Loucy (cell line): Measurements from ENCODE around the gene RAB15.

Source experiments
- H2AFZ ChIP-seq: fragments of 200-600 bp; sonication (generic); 2 replicates; pipeline ENCODE4 v1.6.0; 2016; ENCODE audit warnings: antibody characterized with exemption, mild to moderate bottlenecking, low read length, moderate library complexity
- H3F3A ChIP-seq: fragments of 200-600 bp; 2 replicates; pipeline ENCODE4 v1.6.0; 2016; ENCODE audit warnings: antibody characterized with exemption, low read depth, mild to moderate bottlenecking
- H3K27me3 ChIP-seq: fragments of 200-600 bp; sonication (generic); 2 replicates; pipeline ENCODE4 v1.6.1; 2014; ENCODE audit warnings: low read length, mild to moderate bottlenecking; ENCODE audit not compliant: insufficient read depth, poor library complexity, severe bottlenecking
- H3K36me3 ChIP-seq: fragments of 200-600 bp; sonication (generic); 2 replicates; pipeline ENCODE4 v1.6.1; 2016; ENCODE audit warnings: low read length; ENCODE audit not compliant: insufficient read depth
- H3K4me1 ChIP-seq: fragments of 200-600 bp; sonication (generic); 2 replicates; pipeline ENCODE4 v1.5.1; 2014; ENCODE audit warnings: low read length, mild to moderate bottlenecking; ENCODE audit not compliant: insufficient read depth, poor library complexity, severe bottlenecking
- H3K4me2 ChIP-seq: fragments of 200-600 bp; sonication (generic); 2 replicates; pipeline ENCODE4 v1.6.0; 2014; ENCODE audit warnings: antibody characterized with exemption, low read length, low read depth, mild to moderate bottlenecking; ENCODE audit not compliant: poor library complexity, severe bottlenecking
- H3K4me3 ChIP-seq: fragments of 200-600 bp; sonication (generic); 2 replicates; pipeline ENCODE4 v1.5.1; 2014; ENCODE audit warnings: low read length, mild to moderate bottlenecking, mixed read lengths; ENCODE audit not compliant: poor library complexity, severe bottlenecking
- H3K79me2 ChIP-seq: fragments of 200-600 bp; sonication (generic); 2 replicates; pipeline ENCODE4 v1.6.1; 2014; ENCODE audit warnings: low read length; ENCODE audit not compliant: insufficient read depth
- H3K9ac ChIP-seq: fragments of 200-600 bp; sonication (generic); 2 replicates; pipeline ENCODE4 v1.6.0; 2014; ENCODE audit warnings: mild to moderate bottlenecking, low read depth, low read length, moderate library complexity; ENCODE audit not compliant: poor library complexity, severe bottlenecking
- H3K9me2 ChIP-seq: fragments of 200-600 bp; sonication (generic); replicated peaks from 2 replicates; pipeline ENCODE4 v1.6.1; 2016; ENCODE audit warnings: low read depth, low read length, mixed read lengths
- H3K9me3 ChIP-seq: fragments of 200-600 bp; sonication (generic); 2 replicates; pipeline ENCODE4 v1.6.1; 2014; ENCODE audit warnings: mild to moderate bottlenecking, antibody characterized with exemption, low read length, low read depth; ENCODE audit not compliant: insufficient read depth
- H4K20me1 ChIP-seq: fragments of 200-600 bp; sonication (generic); 2 replicates; pipeline ENCODE4 v1.6.0; 2014; ENCODE audit warnings: antibody characterized with exemption, low read length, mild to moderate bottlenecking; ENCODE audit not compliant: insufficient read depth, poor library complexity, severe bottlenecking
- EZH2phosphoT487 ChIP-seq: fragments of 200-600 bp; IDR thresholded peaks from 2 replicates; pipeline ENCODE4 v1.6.1; 2018; ENCODE audit warnings: antibody characterized with exemption, mild to moderate bottlenecking, moderate library complexity, borderline replicate concordance
- TF ChIP-seq, protein P1 (sequence below): fragments of 200-600 bp; sonication (generic); conservative IDR thresholded peaks from 2 replicates; pipeline ENCODE4 v1.5.1; 2014; ENCODE audit warnings: mild to moderate bottlenecking, antibody characterized with exemption, low read length

Gene RAB15

DNA sequence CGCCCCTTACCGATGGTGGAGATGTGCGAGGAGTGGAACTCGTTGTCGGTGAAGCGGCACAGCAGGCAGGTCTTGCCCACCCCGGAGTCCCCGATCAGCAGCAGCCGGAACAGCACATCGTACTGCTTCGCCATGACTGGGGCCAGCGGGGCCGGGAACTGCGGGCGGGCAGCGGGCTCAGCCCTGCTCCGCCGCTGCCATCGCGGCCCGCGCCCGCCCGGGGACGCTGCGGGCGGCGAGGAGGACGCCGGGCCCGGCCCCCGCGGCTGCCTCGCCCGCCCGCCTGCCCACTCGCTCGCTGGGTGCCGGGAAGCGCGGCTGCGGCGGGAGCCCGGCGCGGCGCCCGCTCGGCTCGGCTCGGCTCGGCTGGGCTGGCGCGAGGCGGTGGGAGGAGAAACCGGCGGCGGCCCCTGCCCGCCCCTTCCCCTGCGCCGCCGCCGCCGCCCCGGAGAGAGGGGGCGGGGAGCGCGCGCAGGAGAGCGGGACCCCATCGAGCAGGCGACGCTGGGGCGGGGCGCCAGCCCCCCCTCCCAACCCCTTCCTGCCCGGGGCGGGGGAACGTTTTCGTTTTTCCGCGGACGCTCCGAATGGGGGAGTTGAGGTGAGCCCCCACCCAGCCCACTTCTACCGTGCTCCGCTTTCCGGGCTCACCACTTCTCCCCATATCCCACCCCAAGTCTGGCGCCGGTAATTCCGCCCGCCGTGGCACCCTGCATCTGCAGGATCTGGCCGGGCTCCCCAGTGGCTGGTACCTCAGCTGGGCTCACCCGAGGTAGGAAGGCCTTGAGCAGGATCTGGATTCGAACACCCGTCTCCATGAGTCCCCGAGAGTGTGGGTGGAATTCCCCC, at the start of gene RAB15:
RAB15 (minus strand) TSS at position 394 of the 849 bp plus-strand sequence; CDS start at position 134, 260 bp downstream.
- H3F3A ChIP-seq, result no peaks in the 10 kb centered on the region
- TF ChIP-seq, protein P1, sequence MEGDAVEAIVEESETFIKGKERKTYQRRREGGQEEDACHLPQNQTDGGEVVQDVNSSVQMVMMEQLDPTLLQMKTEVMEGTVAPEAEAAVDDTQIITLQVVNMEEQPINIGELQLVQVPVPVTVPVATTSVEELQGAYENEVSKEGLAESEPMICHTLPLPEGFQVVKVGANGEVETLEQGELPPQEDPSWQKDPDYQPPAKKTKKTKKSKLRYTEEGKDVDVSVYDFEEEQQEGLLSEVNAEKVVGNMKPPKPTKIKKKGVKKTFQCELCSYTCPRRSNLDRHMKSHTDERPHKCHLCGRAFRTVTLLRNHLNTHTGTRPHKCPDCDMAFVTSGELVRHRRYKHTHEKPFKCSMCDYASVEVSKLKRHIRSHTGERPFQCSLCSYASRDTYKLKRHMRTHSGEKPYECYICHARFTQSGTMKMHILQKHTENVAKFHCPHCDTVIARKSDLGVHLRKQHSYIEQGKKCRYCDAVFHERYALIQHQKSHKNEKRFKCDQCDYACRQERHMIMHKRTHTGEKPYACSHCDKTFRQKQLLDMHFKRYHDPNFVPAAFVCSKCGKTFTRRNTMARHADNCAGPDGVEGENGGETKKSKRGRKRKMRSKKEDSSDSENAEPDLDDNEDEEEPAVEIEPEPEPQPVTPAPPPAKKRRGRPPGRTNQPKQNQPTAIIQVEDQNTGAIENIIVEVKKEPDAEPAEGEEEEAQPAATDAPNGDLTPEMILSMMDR, result no peak
- TF ChIP-seq EZH2phosphoT487, result no peak
- H3K4me2 ChIP-seq, result peak within 1 kb of the TSS; percentile 96
- H3K4me1 ChIP-seq, result peaks cover 53% of the 10 kb centered on the region
- no peaks in the 10 kb centered on the region for H3K36me3 ChIP-seq
- peaks cover 43% of the 10 kb centered on the region for H3K79me2 ChIP-seq
- no peaks in the 10 kb centered on the region for H3K27me3 ChIP-seq
- peak within 1 kb of the TSS; percentile 86 for H3K9ac ChIP-seq
- H3K9me2 ChIP-seq, result no peaks in the 10 kb centered on the region
- H2AFZ ChIP-seq, result peak within 1 kb of the TSS; percentile 82
- peak within 1 kb of the TSS; percentile 90 for H3K4me3 ChIP-seq
- peaks cover 4% of the 10 kb centered on the region for H4K20me1 ChIP-seq
- no peaks in the 10 kb centered on the region for H3K9me3 ChIP-seq

DNA sequence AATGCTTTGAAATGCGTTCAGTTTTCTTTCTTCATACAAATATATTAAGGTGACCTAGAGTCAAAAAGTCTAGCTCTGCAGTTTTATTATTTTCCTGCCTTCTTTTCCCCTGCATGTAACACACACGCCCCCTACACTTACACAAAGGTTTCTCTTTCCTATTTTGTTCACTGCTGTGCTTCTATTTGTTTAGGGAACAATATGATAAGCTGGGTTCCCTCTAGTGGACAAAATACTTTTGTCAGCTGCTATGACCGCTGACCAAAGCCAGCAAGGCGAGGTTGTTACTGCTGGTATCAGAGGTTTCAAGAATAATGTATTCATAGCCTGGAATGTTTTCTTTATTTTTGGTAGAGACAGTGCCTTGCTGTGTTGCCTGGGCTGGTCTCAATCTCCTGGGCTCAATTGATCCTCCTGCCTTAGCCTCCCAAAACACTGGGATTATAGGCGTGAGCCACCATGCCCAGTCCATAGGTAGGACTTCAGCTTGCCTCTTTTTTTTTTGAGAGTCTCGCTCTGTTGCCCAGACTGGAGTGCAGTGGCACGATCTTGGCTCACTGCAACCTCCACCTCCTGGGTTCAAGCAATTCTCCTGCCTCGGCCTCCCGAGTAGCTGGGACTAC, 47.9 kb upstream of the RAB15 start:
- H3K27me3 ChIP-seq, result no peaks in the 10 kb centered on the region
- TF ChIP-seq, protein P1, result peak; percentile 87
- TF ChIP-seq EZH2phosphoT487, result no peak
- H3K4me1 ChIP-seq, result peaks cover 4% of the 10 kb centered on the region
- H3K79me2 ChIP-seq, result 0 out of 2 replicates have a peak, but pooled peaks cover 4% of the 10 kb centered on the region
- no peak overlapping the region for H2AFZ ChIP-seq
- H3F3A ChIP-seq, result no peaks in the 10 kb centered on the region
- H3K9me3 ChIP-seq, result no peaks in the 10 kb centered on the region
- peaks cover 41% of the 10 kb centered on the region; the same call in 1 of the 2 replicates for H3K36me3 ChIP-seq
- no peak overlapping the region for H3K4me3 ChIP-seq
- H3K9me2 ChIP-seq, result no peaks in the 10 kb centered on the region
- H3K4me2 ChIP-seq, result no peak overlapping the region
- H4K20me1 ChIP-seq, result no peaks in the 10 kb centered on the region
- no peak overlapping the region for H3K9ac ChIP-seq

DNA sequence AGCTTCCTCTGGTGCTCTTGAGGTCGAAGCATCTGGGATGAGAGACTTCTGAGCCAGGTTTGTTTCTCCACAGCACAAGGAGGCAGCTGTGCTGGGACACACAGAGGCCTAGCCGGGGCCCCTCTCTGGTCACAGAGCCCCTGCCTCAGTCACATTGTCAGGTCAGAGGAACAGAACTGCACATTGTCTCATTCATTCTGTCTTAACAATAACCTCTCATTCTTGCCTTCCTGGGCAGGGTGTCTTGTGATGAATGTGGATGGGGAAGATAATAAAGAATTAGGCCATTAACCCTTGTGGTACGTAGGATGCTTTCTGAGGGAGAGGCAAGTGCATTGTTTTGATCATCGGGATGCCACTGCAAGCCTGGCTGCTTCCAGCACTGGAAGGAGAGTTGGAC, 44.3 kb upstream of the RAB15 start:
- Histone ChIP-seq H3K79me2 (no peaks in the 10 kb centered on the region), H3K9ac (no peak overlapping the region), H2AFZ (no peak overlapping the region), H3K9me2 (no peaks in the 10 kb centered on the region), H3K4me2 (no peak overlapping the region), H4K20me1 (no peaks in the 10 kb centered on the region), H3K4me1 (peaks cover 4% of the 10 kb centered on the region), H3K4me3 (no peak overlapping the region), H3K9me3 (no peaks in the 10 kb centered on the region), H3K27me3 (no peaks in the 10 kb centered on the region), H3F3A (no peaks in the 10 kb centered on the region), H3K36me3 (peaks cover 60% of the 10 kb centered on the region; the same call in 1 of the 2 replicates)
- TF ChIP-seq, protein P1, result no peak
- no peak for TF ChIP-seq EZH2phosphoT487
